HUES48 (cell line): ENCODE data around the gene KCTD20.

Source experiments
- H3K27ac ChIP-seq: one replicate; pipeline ENCODE4 v1.7.0; 2013; ENCODE audit warnings: low read depth, low read length, inconsistent platforms
- H3K27me3 ChIP-seq: 2 replicates; pipeline ENCODE4 v1.6.1; 2013; ENCODE audit warnings: mild to moderate bottlenecking, low read length; ENCODE audit not compliant: control insufficient read depth, insufficient read depth
- H3K36me3 ChIP-seq: 2 replicates; pipeline ENCODE4 v1.6.1; 2013; ENCODE audit warnings: low read length; ENCODE audit not compliant: control insufficient read depth, insufficient read depth
- H3K4me1 ChIP-seq: 2 replicates; pipeline ENCODE4 v1.6.1; 2013; ENCODE audit warnings: mild to moderate bottlenecking, low read length; ENCODE audit not compliant: control insufficient read depth, insufficient read depth
- H3K4me3 ChIP-seq: 2 replicates; pipeline ENCODE4 v1.5.1; 2013; ENCODE audit warnings: mild to moderate bottlenecking, low read depth, low read length
- H3K9ac ChIP-seq: 2 replicates; pipeline ENCODE4 v1.6.1; 2013; ENCODE audit warnings: mild to moderate bottlenecking, low read depth, low read length, moderate library complexity
- H3K9me3 ChIP-seq: 2 replicates; pipeline ENCODE4 v1.6.1; 2013; ENCODE audit warnings: low read length; ENCODE audit not compliant: control insufficient read depth, insufficient read depth

Gene KCTD20

DNA sequence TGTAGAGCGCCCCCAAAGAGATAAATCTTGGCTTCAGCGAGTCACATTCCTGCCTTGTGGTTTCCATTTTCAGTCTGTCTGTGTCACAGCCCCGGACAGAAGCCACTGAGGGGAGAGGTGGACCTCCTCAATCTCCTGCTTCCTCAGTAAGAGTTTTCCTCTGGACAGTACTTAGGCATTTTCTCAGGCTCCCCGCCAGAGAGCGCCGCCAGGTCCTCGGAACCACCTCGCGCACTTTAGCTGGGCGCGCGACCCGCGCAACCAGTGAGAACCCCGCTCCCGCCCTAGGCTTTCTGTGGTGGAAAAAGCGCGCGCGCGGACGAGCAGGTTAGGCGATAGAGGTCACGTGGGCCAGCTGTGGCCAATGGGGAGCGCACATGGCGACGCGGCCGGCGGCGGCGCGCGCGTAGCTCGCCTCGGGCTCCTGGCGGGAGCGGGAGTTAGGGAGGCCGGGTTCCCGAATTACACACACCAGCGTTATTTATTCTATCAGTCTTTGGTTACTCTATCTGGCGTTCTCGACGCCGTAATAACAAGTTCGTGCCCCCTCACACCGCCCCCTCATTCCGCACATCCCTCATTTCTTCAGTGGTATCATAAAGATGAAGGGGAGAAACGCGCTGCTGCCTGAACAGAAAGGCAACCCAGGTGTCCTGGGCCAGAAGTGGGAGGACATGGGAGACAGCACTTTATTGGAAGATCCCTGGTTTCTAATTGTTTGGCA lies 19.5 kb upstream of the KCTD20 start:
- peak overlapping the region; percentile 70 for H3K4me3 ChIP-seq
- H3K9me3 ChIP-seq = no peaks in the 10 kb centered on the region
- H3K4me1 ChIP-seq = peaks cover 6% of the 10 kb centered on the region; the same call in 1 of the 2 replicates
- peak overlapping the region; percentile 54 for H3K27ac ChIP-seq
- no peaks in the 10 kb centered on the region for H3K27me3 ChIP-seq
- no peaks in the 10 kb centered on the region for H3K36me3 ChIP-seq
- peak overlapping the region; percentile 33; the same call in 1 of the 2 replicates for H3K9ac ChIP-seq

DNA sequence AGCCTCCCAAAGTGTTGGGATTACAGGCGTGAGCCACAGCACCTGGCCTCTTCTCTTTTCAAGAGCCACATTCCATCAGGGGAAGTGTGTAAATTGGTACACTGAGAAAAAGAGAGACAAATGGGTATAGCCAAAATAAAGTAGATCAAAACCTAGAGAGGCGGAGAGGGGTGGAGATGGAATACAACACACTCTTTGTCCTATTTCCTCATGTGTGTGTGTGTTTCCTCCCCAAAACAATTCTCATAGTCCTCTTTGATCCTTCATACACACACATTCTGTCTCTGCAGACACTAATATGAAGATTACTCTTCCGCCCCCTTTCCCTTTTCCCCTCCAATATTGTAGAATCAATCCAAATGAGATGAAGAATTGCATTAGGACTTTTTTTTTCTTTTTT lies 16.2 kb upstream of the KCTD20 start:
- no peak overlapping the region for H3K4me3 ChIP-seq
- no peak overlapping the region for H3K9ac ChIP-seq

DNA sequence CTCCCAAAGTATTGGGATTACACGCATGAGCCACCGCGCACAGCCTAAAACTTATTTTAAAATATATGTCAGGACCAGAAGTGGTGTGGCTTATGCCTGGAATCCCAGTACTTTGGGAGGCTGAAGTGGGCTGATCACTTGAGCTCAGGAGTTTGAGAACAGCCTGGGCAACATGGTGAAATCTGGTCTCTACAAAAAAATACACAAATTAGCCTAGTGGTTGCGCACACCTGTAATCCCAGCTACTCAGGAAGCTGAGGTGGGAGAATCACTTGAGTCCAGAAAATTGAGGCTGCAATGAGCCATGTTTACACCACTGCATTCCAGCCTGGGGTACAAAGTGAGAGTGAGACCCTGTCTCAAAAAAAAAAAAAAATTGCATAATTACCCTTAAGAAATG lies 13.9 kb upstream of the KCTD20 start:
- no peaks in the 10 kb centered on the region for H3K27me3 ChIP-seq
- no peak overlapping the region for H3K4me3 ChIP-seq
- no peak overlapping the region for H3K27ac ChIP-seq
- no peaks in the 10 kb centered on the region for H3K9me3 ChIP-seq
- H3K36me3 ChIP-seq = no peaks in the 10 kb centered on the region
- no peak overlapping the region for H3K9ac ChIP-seq
- no peaks in the 10 kb centered on the region; the same call in 1 of the 2 replicates for H3K4me1 ChIP-seq

More for the DNA sequence above, 16.2 kb upstream of the KCTD20 start:
- peaks cover 6% of the 10 kb centered on the region; the same call in 1 of the 2 replicates for H3K4me1 ChIP-seq
- no peaks in the 10 kb centered on the region for H3K36me3 ChIP-seq
- H3K27me3 ChIP-seq = no peaks in the 10 kb centered on the region
- H3K27ac ChIP-seq = no peak overlapping the region
- H3K9me3 ChIP-seq = no peaks in the 10 kb centered on the region

DNA sequence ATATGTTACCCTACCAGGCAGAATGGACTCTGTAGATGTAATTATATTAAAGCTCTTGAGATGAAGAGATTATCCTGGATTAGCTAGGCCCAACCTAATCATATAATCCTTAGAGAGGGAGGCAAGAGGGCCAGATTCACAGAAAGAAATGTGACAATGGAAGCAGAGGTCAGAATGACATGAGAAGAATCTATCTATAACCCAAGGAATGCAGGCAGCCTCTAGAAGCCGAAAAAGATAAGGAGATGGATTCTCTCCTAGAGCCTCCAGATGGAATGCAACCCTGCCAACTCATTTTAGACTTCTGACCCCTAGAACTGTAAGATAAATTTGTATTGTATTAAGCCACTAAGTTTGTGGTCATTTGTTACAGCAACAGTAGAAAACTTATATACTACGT lies 12.4 kb upstream of the KCTD20 start:
- Histone ChIP-seq H3K9me3 (no peaks in the 10 kb centered on the region), H3K9ac (no peak overlapping the region), H3K27ac (no peak overlapping the region), H3K4me3 (no peak overlapping the region), H3K4me1 (no peaks in the 10 kb centered on the region; the same call in 1 of the 2 replicates), H3K36me3 (no peaks in the 10 kb centered on the region), H3K27me3 (no peaks in the 10 kb centered on the region)

DNA sequence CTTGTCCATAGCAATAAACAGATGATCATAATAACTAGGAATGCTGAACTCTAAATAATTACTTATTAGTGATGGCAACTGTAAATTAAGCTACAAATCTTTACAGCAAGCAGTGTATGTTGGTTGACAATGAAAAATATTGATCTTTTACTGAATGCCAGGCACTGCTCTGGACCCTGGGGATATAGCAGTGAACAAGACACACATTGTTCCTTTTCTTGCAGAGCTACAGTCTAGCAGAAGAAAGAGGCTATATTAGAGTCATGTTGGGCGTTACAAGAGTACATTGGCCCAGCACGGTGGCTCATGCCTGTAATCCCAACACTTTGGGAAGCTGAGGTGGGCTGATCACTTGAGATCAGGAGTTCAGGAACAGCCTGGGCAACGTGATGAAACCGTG lies 11.6 kb upstream of the KCTD20 start:
- H3K27ac ChIP-seq = no peak overlapping the region
- no peak overlapping the region for H3K9ac ChIP-seq
- no peak overlapping the region for H3K4me3 ChIP-seq
- H3K9me3 ChIP-seq = no peaks in the 10 kb centered on the region
- H3K27me3 ChIP-seq = no peaks in the 10 kb centered on the region
- H3K36me3 ChIP-seq = no peaks in the 10 kb centered on the region
- H3K4me1 ChIP-seq = no peaks in the 10 kb centered on the region; the same call in 1 of the 2 replicates

DNA sequence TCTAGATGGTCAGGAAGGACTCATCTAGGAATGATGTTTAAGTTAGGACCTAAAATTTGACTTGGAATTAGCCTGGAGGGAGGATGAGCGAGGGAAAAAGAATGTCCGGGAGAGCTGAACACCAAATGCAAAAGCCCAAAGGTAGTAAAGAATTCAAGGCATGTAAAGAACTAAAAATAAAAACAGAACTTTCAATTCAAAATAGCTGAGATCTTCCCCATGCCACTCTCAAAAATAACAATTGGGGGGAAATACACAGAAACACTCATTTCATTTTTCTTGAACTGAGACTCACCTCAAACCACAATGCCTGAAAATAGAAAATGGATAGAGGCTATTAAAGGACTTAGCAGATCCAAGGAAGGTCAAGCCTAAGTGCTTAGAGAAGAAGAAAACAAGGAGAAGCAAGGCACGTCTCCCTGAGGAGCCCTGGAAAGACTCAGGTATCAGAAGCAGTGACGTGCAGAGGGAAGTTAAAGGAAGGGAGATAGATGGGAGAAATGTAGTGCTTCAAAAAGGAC lies 10.6 kb upstream of the KCTD20 start:
- H3K36me3 ChIP-seq = no peaks in the 10 kb centered on the region
- H3K27ac ChIP-seq = no peak overlapping the region
- no peak overlapping the region for H3K4me3 ChIP-seq

DNA sequence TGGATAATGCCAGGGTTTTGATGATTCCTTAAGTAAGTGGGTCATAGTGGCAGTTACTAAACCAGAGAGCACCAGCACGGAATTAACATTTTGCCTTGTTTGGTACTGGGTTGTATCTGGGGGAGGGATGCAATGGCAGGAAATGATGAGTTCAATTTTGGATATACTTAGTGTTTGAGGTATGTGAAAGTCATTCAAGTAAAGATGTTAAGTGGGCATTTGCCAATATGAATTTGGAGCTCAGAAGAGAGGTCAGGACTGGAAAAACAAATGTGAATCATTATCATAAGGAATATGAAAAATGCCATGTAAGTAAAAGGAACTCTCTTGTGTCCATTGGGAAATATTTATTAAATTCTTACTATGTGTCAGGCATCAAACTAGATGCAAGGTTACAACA lies 6.3 kb upstream of the KCTD20 start:
- no peak overlapping the region for H3K27ac ChIP-seq
- peaks cover 6% of the 10 kb centered on the region for H3K4me1 ChIP-seq
- H3K36me3 ChIP-seq = no peaks in the 10 kb centered on the region
- no peaks in the 10 kb centered on the region for H3K9me3 ChIP-seq
- no peaks in the 10 kb centered on the region for H3K27me3 ChIP-seq
- H3K4me3 ChIP-seq = no peak overlapping the region
- no peak overlapping the region for H3K9ac ChIP-seq

More for the DNA sequence above, 10.6 kb upstream of the KCTD20 start:
- Histone ChIP-seq H3K4me1 (no peaks in the 10 kb centered on the region; the same call in 1 of the 2 replicates), H3K9ac (no peak overlapping the region), H3K9me3 (no peaks in the 10 kb centered on the region), H3K27me3 (no peaks in the 10 kb centered on the region)

DNA sequence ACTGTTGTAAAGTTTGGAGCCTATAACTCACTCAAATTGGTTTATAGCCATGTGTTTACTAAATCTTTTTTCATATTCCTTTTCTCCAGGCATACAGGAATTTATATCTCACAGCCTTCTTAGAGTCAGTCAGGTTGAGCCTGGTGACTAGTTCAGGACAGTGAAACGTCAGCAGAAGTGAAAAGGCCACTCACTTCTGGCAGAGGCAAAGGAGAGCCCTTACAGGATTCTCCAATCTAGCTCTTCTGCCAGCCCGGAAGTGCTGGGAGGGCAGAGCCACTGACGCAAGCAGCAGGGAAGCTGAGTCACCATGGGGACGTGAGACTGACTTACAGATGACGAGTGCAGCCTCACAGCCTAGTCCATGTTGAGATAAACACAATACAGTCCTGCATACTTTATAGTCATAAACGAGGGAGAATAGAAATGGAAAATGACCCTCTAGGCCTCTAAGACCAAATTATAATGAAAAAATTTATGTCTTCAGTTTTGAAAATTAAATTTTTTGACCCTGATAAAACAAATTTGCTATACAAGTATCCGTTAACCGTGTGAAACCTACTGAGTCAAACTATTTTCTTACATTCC lies 1.4 kb upstream of the KCTD20 start:
- Histone ChIP-seq H3K4me3 (no peak overlapping the region), H3K27ac (peak overlapping the region; percentile 76), H3K9me3 (no peaks in the 10 kb centered on the region), H3K27me3 (no peaks in the 10 kb centered on the region), H3K9ac (no peak overlapping the region), H3K36me3 (no peaks in the 10 kb centered on the region), H3K4me1 (peaks cover 18% of the 10 kb centered on the region)

DNA sequence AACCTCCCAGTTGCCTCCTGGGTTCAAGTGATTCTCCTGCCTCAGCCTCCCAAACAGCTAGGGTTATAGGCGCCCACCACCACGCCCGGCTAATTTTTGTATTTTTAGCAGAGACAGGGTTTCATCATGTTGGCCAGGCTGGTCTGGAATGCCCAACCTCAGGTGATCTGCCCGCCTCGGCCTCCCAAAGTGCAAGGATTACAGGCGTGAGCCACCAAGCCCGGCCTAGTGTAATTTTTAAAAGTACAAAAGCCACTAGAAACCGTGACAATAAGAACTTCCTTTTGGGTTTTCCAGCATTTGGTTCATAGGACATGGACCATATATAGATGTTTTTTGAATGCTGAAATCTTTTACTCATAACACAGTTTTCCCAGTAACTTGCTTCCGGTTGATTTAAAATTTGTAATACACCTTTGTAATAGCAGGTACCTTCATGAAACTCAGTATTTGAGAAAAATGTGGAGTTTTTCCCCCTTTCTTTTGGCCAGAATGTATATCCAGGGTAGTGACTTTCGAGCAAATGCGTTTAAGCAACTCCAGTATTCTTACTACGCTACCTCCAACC lies 613 bp upstream of the KCTD20 start:
- Histone ChIP-seq H3K27me3 (no peaks in the 10 kb centered on the region), H3K9me3 (no peaks in the 10 kb centered on the region), H3K36me3 (no peaks in the 10 kb centered on the region), H3K27ac (peak overlapping the region; percentile 91), H3K9ac (peak overlapping the region; percentile 85), H3K4me3 (peak overlapping the region; percentile 89), H3K4me1 (peaks cover 18% of the 10 kb centered on the region)

DNA sequence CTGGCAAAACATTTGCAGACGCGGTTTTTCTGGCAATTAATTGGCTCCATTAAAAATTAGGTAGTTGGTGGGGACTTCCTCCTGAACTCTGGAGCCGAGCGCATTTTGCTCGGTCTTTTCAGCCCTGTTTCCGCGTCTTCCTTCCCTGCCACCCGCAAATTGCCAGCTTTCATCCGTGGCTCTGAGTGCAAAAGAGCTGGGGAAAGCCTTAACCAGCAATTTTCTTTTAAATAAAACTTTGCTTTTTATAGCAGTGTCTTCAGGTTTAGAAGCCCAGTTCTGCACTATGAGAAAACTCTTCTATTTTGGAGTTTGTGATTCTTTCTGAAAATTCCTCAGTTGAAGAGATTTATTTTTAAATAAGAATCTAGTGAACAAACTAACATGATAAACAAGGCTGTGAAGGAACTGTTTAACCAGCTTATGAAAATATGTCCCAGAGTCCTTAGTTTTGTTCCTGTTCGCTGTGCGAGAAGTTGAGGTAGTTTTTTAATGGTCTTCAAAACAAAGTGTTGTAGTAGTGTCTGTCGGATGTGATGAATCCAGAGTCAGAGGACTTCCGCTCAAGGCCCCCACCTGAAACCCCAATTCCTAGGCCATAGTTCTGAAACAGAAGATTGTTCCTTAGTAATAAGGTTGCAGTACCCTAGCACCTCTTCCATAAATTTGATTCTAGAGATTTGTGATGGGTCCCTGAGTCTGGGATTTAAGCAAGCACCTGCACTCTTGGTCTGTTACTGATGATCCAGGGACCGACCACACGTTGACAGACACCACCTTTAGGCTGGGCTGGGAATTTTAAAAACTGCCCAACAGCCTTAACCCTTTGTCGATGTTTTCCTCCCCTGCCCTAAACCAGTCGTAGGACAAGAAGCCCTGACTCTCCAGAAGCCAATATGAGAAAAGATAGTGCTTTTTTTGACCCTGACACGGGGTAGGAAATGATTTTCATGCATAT lies 950 bp downstream of the KCTD20 start:
- Histone ChIP-seq H3K4me1 (peaks cover 18% of the 10 kb centered on the region), H3K27ac (peak overlapping the region; percentile 91), H3K4me3 (peak overlapping the region; percentile 89), H3K27me3 (no peaks in the 10 kb centered on the region), H3K9me3 (no peaks in the 10 kb centered on the region), H3K36me3 (no peaks in the 10 kb centered on the region), H3K9ac (peak overlapping the region; percentile 85)
